ENCODE data around the gene OPA1. TPM values are rescaled to one million over a fixed set of nuclear protein-coding genes. Genes with fewer than 3 reads are reported as not detected.
A peak's percentile ranks its signal among the peaks of the same experiment; 100 is the strongest.

OPA1 gene
- total and polyA plus RNA-seq, 2 of the 13 experiments (the other 11 are each of a cell fraction or from before 2014, with no cell fraction given) = 26.7 to 78.5 TPM

GRCh38 chr3:193732827-193733226 lies 139.8 kb downstream of the OPA1 start (continued):
- TF ChIP-seq KAT8 (CRISPR knock-in tag; IDR thresholded peaks at IDR 0.05) = no peak
- peak; percentile 9; the same call in 1 of the 2 replicates for TF ChIP-seq SSRP1 (CRISPR knock-in tag; IDR thresholded peaks at IDR 0.05)
- TF ChIP-seq ELF4 (CRISPR knock-in tag; IDR thresholded peaks at IDR 0.05; ENCODE audit: borderline replicate concordance) = no peak
- TF ChIP-seq ZFY (CRISPR knock-in tag; IDR thresholded peaks at IDR 0.05) = no peak
- no peak for TF ChIP-seq ZNF207 (IDR thresholded peaks at IDR 0.05; ENCODE audit: borderline replicate concordance)
- no peak for TF ChIP-seq GRHL1 (CRISPR knock-in tag; conservative IDR thresholded peaks at IDR 0.05)
- TF ChIP-seq TSC22D2 (CRISPR knock-in tag; IDR thresholded peaks at IDR 0.05; ENCODE audit: borderline replicate concordance) = no peak
- no peak for TF ChIP-seq ZSCAN21 (CRISPR knock-in tag; IDR thresholded peaks at IDR 0.05; ENCODE audit: borderline replicate concordance)
- TF ChIP-seq ARNT2 (CRISPR knock-in tag; IDR thresholded peaks at IDR 0.05; ENCODE audit: low read depth) = 0 out of 2 replicates have a peak, but pooled peaks have one; percentile 31
- no peak for TF ChIP-seq ZNF768 (CRISPR knock-in tag; IDR thresholded peaks at IDR 0.05)
- TF ChIP-seq ZNF292 (CRISPR knock-in tag; IDR thresholded peaks at IDR 0.05; ENCODE audit: borderline replicate concordance, low read depth) = no peak
- no peak for TF ChIP-seq SIN3A (IDR thresholded peaks at IDR 0.05; ENCODE audit: borderline replicate concordance, low read depth, low read length)
- TF ChIP-seq CHD4 (IDR thresholded peaks at IDR 0.05; ENCODE audit: borderline replicate concordance, low read length) = peak; percentile 62; the same call in 1 of the 2 replicates
- TF ChIP-seq DBP (CRISPR knock-in tag; IDR thresholded peaks at IDR 0.05; ENCODE audit: not compliant biosample characterization) = no peak
- TF ChIP-seq SMAD1 (CRISPR knock-in tag; IDR thresholded peaks at IDR 0.05; ENCODE audit: borderline replicate concordance, low read depth) = no peak
- TF ChIP-seq SMYD3 (CRISPR knock-in tag; IDR thresholded peaks at IDR 0.05) = no peak
- TF ChIP-seq NFKBIZ (CRISPR knock-in tag; IDR thresholded peaks at IDR 0.05) = no peak
- TF ChIP-seq USF2 (IDR thresholded peaks at IDR 0.05; ENCODE audit: low read depth, low read length) = no peak
- TF ChIP-seq USF2 (CRISPR knock-in tag; IDR thresholded peaks at IDR 0.05; ENCODE audit: borderline replicate concordance) = no peak
- TF ChIP-seq IRF2 (CRISPR knock-in tag; IDR thresholded peaks at IDR 0.05) = no peak
- no peak for TF ChIP-seq MTA1 (CRISPR knock-in tag; IDR thresholded peaks at IDR 0.05; ENCODE audit: borderline replicate concordance)
- 0 out of 2 replicates have a peak, but pooled peaks have one; percentile 8 for TF ChIP-seq PRDM10 (CRISPR knock-in tag; IDR thresholded peaks at IDR 0.05; ENCODE audit: low read depth)
